Colonic mucosa (tissue), 4 donors: ENCODE results near the gene CD14. TPM values are rescaled to one million over a fixed set of nuclear protein-coding genes. Genes with fewer than 3 reads are reported as not detected.
"Not testable (repeated sequence)": the region's sequence is repeated elsewhere in the genome, so short reads cannot be mapped to it uniquely, and the experiment has no call there.

Source experiments
- DNase-seq: peaks from one replicate; pipeline ENCODE4 v3.0.0-alpha.2; 2020
- H3K27ac ChIP-seq: fragments of 200-600 bp; one replicate; pipeline ENCODE4 v1.8.0; 2021
- H3K27me3 ChIP-seq: fragments of 200-600 bp; one replicate; pipeline ENCODE4 v1.8.0; 2021
- H3K36me3 ChIP-seq: fragments of 200-600 bp; one replicate; pipeline ENCODE4 v1.8.0; 2021
- H3K4me1 ChIP-seq: fragments of 200-600 bp; one replicate; pipeline ENCODE4 v1.8.0; 2021; ENCODE audit warnings: mild to moderate bottlenecking
- H3K4me3 ChIP-seq: fragments of 200-600 bp; one replicate; pipeline ENCODE4 v1.8.0; 2021
- H3K9ac ChIP-seq, 2 donors: one replicate each; pipeline ENCODE4 v1.7.0; 2013; ENCODE audit warnings: control low read depth in 2 of 2, low read depth in 2 of 2, low read length in 2 of 2
- H3K9me3 ChIP-seq: fragments of 200-600 bp; one replicate; pipeline ENCODE4 v1.8.0; 2021
- intact Hi-C: fragments of 100-400 bp; cut with DNase I; formaldehyde crosslinking; loops from one replicate; pipeline ENCODE4 v1.14.1; 2022
- total RNA-seq, 2 donors: library from RNA; stranded (reverse); fragmentation: NEBNext Ultra II Directional in 1 of 2; extraction: Animal tissue kit (Norgen Biotek cat#: 25700) in 1 of 2; gene quantifications; one replicate each; pipeline ENCODE4 v1.2.1, GENCODE V29; 2021
- TF ChIP-seq, protein P1 (sequence below): fragments of 200-600 bp; IDR thresholded peaks from one replicate; pipeline ENCODE4 v1.8.0; 2022; ENCODE audit warnings: antibody characterized with exemption, mild to moderate bottlenecking
- donor health status: healthy.
- donor health status: DM: no; HTN: no; CAD: no.
- donor health status: DM: no; HTN: no; CAD: no.

Gene CD14
- total RNA-seq, 2 donors from 2014 or later = 28.2 to 48.3 TPM

DNA sequence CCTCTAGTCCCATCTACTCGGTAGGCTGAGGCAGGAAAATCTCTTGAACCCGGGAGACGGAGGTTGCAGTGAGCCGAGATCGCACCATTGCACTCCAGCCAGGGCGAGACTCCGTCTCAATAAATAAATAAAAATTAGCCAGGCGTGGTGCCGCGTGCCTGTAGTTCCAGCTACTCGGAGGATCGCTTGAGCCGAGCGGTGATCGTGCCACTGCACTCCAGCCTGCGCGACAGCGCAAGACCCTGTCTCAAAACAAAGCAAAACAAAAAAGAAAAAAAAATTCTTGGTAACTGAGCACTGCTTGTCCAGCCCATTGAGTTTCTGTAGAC is 31.0 kb upstream of the CD14 start:
- Histone ChIP-seq H3K9ac (peak overlapping the region; percentile 68 to 86), H3K9me3 (no peaks in the 10 kb centered on the region), H3K27ac (peak overlapping the region; percentile 97), H3K4me3 (peak overlapping the region; percentile 96), H3K36me3 (peaks cover 9% of the 10 kb centered on the region), H3K4me1 (peaks cover 8% of the 10 kb centered on the region), H3K27me3 (no peaks in the 10 kb centered on the region)
- TF ChIP-seq, protein P1, sequence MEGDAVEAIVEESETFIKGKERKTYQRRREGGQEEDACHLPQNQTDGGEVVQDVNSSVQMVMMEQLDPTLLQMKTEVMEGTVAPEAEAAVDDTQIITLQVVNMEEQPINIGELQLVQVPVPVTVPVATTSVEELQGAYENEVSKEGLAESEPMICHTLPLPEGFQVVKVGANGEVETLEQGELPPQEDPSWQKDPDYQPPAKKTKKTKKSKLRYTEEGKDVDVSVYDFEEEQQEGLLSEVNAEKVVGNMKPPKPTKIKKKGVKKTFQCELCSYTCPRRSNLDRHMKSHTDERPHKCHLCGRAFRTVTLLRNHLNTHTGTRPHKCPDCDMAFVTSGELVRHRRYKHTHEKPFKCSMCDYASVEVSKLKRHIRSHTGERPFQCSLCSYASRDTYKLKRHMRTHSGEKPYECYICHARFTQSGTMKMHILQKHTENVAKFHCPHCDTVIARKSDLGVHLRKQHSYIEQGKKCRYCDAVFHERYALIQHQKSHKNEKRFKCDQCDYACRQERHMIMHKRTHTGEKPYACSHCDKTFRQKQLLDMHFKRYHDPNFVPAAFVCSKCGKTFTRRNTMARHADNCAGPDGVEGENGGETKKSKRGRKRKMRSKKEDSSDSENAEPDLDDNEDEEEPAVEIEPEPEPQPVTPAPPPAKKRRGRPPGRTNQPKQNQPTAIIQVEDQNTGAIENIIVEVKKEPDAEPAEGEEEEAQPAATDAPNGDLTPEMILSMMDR = no peak
- DNase-seq = no peak
- intact Hi-C loops = loop anchor here (2.0 kb wide), 1 partner anchor 27 kb away; the partner anchor contains the start of genes HARS1 and HARS2

DNA sequence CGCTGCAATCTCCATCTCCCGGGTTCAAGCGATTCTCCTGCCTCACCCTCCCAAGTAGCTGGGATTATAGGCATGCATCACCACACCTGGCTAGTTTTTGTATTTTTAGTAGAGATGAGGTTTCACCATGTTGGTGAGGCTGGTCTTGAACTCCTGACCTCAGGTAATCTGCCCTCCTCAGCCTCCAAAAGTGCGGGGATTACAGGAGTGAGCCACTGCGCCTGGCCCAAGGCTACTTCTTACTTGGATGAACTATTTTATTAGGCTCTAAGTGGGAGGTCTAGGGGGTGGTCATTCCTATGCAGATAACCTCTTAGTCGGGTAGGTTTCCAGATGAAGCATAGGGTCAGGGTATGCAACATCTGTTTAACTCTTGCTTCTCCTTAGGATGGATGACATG is 27.4 kb upstream of the CD14 start:
- DNase-seq, H3K9ac ChIP-seq, H3K27me3 ChIP-seq, H3K4me1 ChIP-seq, intact Hi-C loops, H3K4me3 ChIP-seq, H3K27ac ChIP-seq, H3K9me3 ChIP-seq: not testable (repeated sequence)
- H3K36me3 ChIP-seq = peaks cover 31% of the 10 kb centered on the region

DNA sequence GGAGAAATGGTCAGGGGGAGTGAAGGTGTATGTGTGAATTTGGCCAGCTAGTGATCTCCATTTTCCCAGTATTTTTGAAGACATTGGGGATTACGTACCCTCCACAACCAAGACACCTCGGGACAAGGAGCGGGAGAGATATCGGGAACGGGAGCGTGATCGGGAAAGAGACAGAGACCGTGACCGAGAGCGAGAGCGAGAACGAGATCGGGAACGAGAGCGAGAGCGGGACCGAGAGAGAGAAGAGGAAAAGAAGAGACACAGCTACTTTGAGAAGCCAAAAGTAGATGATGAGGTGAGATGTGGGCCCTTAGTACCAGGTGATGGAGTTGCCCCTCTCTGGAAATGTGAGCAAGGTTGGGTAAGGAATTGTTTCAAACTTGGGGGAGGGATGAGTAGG is 25.9 kb upstream of the CD14 start:
- Histone ChIP-seq H3K9me3 (no peaks in the 10 kb centered on the region), H3K27ac (no peak overlapping the region), H3K27me3 (no peaks in the 10 kb centered on the region), H3K9ac (no peak overlapping the region), H3K4me3 (no peak overlapping the region), H3K36me3 (peaks cover 38% of the 10 kb centered on the region), H3K4me1 (no peaks in the 10 kb centered on the region)
- DNase-seq = no peak
- TF ChIP-seq, protein P1 = no peak
- intact Hi-C loops = no loop called here

DNA sequence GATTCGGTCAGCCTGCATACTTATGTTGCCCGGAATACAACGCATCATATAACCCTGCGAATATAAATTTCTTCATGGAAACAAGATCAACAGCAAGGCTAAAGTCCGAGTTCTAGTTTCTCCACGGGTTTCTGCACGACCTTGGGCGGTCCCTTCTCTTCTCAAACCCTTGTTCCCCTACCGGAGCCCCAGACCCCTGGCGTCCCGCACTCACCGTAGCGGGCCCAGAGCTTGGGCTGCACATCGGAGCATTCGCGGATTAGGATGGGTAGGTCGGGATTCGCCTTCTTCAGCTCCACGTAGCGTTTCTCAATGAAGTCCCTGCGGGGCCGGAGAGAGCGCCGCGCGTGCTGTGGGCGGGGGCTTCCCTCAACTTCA is 14.1 kb upstream of the CD14 start:
- no peak for DNase-seq
- TF ChIP-seq, protein P1 = no peak
- intact Hi-C loops = loop anchor here (10.0 kb wide), 1 partner anchor 48 kb away; the partner anchor contains the start of genes HARS1 and HARS2
- Histone ChIP-seq H3K27ac (peak overlapping the region; percentile 84), H3K4me1 (peaks cover 11% of the 10 kb centered on the region), H3K4me3 (peak overlapping the region; percentile 98), H3K9me3 (no peaks in the 10 kb centered on the region), H3K27me3 (no peaks in the 10 kb centered on the region), H3K36me3 (peaks cover 22% of the 10 kb centered on the region), H3K9ac (peak overlapping the region; percentile 86 to 96)

DNA sequence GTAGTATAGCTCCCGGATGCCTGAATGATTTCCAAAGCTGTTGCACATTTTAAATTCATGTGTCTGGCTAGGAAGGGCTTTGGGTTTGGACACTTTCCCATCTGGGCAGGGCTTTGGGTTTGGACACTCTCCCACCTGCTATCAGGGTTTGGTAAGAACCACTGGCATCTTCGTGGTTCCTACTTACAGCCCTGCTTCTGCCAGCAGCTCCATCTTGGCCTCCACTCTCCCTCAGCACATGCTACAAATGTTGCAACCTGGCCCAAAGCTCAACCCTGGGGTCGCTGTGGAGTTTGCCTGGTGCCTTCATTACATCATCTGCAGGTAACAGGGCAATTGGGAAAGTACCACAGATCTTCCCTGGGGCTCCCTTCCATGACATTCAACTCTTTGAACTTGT is 9.7 kb upstream of the CD14 start:
- no peaks in the 10 kb centered on the region for H3K27me3 ChIP-seq
- intact Hi-C loops = loop anchor here (10.0 kb wide), 1 partner anchor 52 kb away; the partner anchor contains the start of genes HARS1 and HARS2
- no peak for DNase-seq
- no peak overlapping the region for H3K27ac ChIP-seq
- H3K4me1 ChIP-seq = peaks cover 8% of the 10 kb centered on the region
- H3K9ac ChIP-seq = no peak overlapping the region
- H3K9me3 ChIP-seq = no peaks in the 10 kb centered on the region
- no peak overlapping the region for H3K4me3 ChIP-seq
- H3K36me3 ChIP-seq = peaks cover 10% of the 10 kb centered on the region
- TF ChIP-seq, protein P1 = no peak

DNA sequence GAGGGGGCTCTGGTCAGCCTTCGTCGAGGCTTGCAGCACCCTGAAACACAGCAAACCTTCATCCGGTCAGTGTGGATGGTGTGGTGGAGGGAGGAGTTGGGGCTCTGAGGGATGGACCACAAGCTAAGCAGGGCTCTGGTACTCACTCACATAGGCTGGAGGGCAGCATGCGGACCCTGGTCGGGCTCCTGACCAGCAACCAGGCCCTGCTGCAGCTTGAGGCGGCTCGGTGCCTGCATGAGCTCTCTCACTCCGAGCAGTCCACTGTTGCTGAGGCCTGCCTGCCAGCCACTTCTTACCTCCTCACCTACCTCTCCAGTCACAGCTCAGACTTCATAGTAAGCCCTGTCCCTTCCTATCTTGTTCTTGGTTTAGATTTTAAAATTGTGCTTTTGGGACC is 8.7 kb upstream of the CD14 start:
- Histone ChIP-seq H3K36me3 (peaks cover 10% of the 10 kb centered on the region), H3K9me3 (no peaks in the 10 kb centered on the region), H3K9ac (no peak overlapping the region), H3K4me3 (no peak overlapping the region), H3K27ac (no peak overlapping the region), H3K4me1 (peaks cover 8% of the 10 kb centered on the region), H3K27me3 (no peaks in the 10 kb centered on the region)
- intact Hi-C loops = loop anchor here (2.0 to 10.0 kb wide), 2 partner anchors 53 to 77 kb away; partner anchors contain the start of genes APBB3, HARS1, HARS2 and SLC35A4
- TF ChIP-seq, protein P1 = no peak
- no peak for DNase-seq
